NCI-H460 (cell line): Measurements from ENCODE around the gene OPTN. TPM values are rescaled to one million over a fixed set of nuclear protein-coding genes. Genes with fewer than 3 reads are reported as not detected.
"Not testable (repeated sequence)": the region's sequence is repeated elsewhere in the genome, so short reads cannot be mapped to it uniquely, and the experiment has no call there.

Experiments used
- DNase-seq: peaks from one replicate; pipeline ENCODE4 v3.0.0-alpha.2; 2016; ENCODE audit warnings: low read depth; ENCODE audit errors: extremely low read depth
- polyA plus RNA-seq: library from polyadenylated mRNA; depleted of rRNA; stranded (reverse); fragments of >200 nt; gene quantifications from 2 replicates; pipeline ENCODE4 v1.2.3, GENCODE V29; 2014; cell fraction: nucleus; rRNA removed
- total RNA-seq: library from RNA; depleted of rRNA; stranded (reverse); fragments of >200 nt; shearing (Covaris generic); gene quantifications from 2 replicates; pipeline ENCODE4 v1.2.3, GENCODE V29; 2014; rRNA removed

The OPTN gene
- 13.2 and 13.3 TPM in 2 replicates for total RNA-seq
- polyA plus RNA-seq, result 1.3 and 1.7 TPM in 2 replicates

- DNase-seq, result peak; percentile 52
Measured at GRCh38 chr10:13099666-13100348, at the start of gene OPTN. Gene OPTN (plus strand): TSS chr10:13100163. CDS start chr10:13109123, 8,960 bp downstream.

GRCh38 chr10:13051126-13051694 is 48.8 kb upstream of the OPTN start:
- DNase-seq, result no peak

DNA sequence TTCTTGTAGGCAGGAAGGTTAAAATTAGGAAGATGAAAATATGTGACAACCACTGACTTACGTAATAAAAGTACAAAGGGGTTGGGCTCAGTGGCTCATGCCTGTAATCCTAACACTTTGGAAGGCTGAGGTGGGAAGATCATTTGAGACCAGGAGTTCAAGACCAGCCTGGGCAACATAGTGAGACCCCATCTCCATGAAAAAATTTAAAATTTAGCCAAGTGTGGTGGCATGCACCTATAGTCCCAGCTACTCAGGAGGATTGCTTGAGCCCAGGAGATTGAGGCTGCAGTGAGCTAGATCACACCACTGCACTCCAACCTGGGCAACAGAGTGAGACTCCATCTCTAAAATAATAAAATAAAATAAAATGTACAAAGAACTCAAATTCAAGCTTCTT is 46.8 kb upstream of the OPTN start:
- not testable (repeated sequence) for DNase-seq

- no peak for DNase-seq
Measured at GRCh38 chr10:13053794-13054462, 46.0 kb upstream of the OPTN start.

DNA sequence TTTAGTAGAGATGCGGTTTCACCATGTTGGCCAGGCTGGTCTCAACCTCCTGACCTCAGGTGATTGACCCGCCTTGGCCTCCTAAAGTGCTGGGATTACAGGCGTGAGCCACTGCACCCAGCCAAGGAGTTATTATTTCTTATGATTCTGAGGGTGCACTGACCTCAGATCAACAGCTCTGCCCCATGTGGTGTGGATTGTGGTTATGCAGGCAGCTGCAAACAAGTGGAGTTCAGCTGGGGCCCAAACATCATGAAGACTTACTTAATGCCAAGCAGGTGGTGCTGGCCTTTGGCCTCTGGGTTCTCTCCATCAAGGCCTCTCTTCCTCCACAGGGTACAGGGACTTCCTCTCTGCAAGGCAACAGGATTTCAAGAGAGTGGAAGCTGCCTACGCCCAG is 45.1 kb upstream of the OPTN start:
- no peak for DNase-seq

- DNase-seq, result peak; percentile 5
Measured at GRCh38 chr10:13056456-13057077, 43.4 kb upstream of the OPTN start.

DNA sequence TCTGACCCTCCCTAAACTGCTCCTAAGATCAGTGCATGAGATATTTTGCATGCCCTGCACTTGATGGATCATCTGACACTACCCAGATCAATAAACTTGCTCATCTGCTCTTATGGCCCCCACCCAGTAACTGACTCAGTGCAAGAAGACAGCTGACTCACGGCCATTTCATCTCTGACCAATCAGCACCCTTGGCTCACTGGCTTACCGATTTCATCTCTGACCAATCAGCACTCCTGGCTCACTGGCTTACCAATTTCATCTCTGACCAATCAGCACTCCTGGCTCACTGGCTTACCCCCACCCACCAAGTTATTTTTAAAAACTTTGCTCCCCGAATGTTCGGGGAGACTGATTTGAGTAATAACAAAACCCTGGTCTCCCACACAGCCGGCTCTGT is 37.2 kb upstream of the OPTN start:
- no peak for DNase-seq

DNA sequence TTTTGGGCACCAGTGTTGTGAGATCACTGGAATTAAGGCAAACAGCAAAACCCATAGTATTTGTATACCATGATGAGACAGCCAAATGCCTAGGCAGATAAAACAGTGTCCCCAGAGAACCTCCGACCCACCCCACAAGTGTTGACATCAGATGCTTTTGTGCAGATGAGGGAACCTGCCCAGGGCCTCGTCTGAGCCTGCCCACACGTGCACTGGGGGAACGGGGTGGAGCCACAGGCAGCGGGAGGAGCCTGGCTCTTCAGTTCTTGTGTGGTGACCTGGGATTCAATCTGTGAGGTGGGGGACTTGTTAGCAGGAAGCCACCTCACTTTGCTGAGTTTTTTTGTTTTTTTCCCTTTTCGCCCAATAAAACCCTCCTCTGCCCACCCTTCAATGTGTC is 33.4 kb upstream of the OPTN start:
- no peak for DNase-seq

GRCh38 chr10:13067431-13067830 is 32.5 kb upstream of the OPTN start:
- no peak for DNase-seq

DNA sequence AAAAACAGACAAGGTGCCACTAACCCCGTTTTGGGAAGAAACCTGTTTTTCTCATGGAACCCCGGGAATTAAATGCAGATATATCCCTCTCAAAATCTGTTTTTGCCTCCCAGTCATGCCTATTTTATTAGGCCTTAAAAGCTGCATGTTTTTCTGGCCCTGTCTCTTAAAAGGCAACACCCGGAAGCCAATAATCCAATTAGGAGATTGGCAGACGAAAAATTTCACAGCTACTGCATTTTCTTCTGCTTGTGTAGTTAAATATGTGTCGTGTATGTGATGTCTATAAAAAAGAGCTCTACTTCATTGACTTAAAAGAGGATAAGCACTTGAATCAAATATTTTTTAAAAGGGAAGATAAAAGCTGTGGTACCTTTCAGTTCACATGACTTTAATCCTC is 31.9 kb upstream of the OPTN start:
- no peak for DNase-seq

DNA sequence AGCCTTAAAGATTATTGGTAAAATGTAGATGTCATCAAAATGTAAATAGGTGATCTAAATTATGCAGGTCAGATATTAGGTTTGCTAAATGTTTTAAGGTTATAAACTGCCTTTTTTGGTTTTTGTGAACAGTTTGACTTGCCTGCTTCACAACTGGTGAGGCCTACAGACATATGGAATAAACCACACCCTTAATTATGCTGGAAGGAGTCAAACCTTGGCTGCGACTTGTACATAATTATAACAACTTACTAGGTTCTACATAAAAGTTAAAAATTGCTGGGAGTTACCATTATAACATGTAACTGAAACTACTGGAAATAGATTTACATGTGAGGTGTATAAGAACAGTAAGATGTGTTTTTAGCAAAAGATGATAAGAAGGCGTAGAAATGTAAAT is 31.5 kb upstream of the OPTN start:
- DNase-seq, result no peak

DNA sequence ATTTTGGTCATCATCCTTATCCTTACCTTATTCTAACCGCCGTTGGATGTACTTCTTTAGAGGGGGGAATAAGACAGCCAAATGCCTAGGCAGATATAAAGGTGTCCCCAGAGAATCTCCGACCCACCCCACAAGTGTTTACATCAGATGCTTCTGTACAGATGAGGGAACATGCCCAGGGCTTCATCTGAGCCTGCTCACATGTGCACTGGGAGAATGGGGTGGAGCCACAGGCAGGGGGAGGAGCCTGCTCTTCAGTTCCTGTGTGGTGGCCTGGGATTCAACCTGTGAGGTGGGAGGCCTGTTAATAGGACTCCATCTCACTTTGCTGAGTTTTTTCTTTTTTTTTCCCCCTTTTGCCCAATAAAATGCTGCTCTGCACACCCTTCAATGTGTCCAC is 27.6 kb upstream of the OPTN start:
- DNase-seq, result no peak

DNA sequence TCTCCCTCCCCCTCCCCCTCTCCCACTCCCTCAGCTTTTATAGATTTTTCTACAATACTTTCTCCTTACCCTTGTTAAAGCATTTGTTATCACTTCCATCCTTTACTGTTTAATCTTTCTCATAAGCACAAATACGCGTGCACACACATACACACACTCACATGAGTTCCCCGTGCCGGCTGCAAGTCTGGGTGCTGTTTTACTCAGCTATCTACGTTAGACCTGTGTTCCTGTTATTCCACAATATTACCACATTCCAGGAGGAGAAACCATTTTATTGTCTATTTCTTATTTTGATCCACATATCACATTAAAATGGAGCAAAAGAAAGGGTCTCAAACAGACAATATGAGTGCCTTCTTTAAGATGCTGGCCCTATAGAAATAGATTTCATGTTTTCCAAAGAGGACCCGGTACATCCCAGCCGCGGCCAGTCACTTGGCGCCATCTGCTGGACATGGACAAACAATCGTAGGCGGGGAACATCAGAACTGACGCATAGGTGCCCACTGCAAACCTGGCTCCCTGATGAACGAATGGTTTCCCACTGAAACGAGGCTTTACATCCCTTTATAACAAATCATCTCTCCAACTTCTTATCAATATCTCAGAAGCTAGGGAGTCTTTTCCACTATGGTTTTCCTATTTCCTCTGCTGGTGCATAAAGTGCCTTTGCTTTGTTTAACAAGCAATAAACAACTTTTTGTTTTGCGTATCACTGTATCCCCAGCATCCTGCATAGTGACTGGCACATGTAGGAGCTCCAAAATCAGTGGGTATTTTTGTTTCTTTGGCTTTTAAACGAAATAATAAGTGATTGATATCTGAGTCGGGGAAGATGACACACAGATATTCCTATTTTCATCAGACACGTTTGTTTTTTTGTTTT is 25.2 kb upstream of the OPTN start:
- peak; percentile 43 for DNase-seq

- no peak for DNase-seq
Measured at GRCh38 chr10:13078912-13079775, 20.8 kb upstream of the OPTN start.

- no peak for DNase-seq
Measured at GRCh38 chr10:13079776-13080050, 20.2 kb upstream of the OPTN start.

DNA sequence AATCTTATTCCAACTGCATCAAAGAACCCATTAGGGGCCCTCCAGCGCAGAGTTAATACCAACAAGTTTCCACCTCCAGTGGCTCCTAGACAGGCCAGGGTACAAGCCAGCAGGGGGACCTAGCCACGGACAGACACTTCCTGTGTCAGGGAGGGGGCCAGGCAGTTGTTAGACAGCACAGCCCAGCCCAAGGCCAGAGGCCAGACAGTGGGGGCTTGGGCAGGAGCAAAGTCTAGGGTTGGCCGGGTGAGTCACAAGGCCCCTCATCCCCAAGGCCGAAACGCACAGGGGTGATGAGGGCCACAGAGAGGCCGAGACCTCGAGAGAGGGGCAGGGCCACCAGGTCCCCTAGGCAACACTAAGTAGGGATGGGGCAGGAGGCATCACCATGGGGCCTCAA is 19.3 kb upstream of the OPTN start:
- DNase-seq, result no peak

- DNase-seq, result not testable (repeated sequence)
Measured at GRCh38 chr10:13083700-13084099, 16.3 kb upstream of the OPTN start.

- no peak for DNase-seq
Measured at GRCh38 chr10:13086056-13086455, 13.9 kb upstream of the OPTN start.

DNA sequence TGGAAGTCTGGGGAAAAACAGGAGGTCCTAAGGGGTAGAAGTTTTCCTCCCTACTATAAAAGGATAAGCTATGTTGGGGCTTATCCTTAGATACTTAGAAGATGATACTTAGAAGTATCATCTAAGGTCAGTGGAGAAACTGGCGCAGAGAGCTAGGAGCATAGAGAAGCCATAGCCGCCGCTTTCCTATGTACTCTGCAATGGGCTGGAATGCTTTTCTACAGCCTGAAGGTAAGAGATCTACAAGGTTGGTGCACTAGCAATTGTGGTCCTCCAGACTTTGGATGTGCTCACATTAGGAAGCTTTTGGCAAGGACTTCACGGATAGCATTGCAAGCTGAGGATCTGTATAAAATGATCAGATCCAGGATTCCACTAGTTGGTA is 12.4 kb upstream of the OPTN start:
- DNase-seq, result no peak
